GF-D8 (cell line): ENCODE data around the gene RNF169.
A peak's percentile ranks its signal among the peaks of the same experiment; 100 is the strongest.
"Not testable (repeated sequence)": the region's sequence is repeated elsewhere in the genome, so short reads cannot be mapped to it uniquely, and the experiment has no call there.

Experiments used
- DNase-seq: peaks from one replicate; lab custom pipeline; 2025; lab: John Stamatoyannopoulos, UW

Gene RNF169

DNA sequence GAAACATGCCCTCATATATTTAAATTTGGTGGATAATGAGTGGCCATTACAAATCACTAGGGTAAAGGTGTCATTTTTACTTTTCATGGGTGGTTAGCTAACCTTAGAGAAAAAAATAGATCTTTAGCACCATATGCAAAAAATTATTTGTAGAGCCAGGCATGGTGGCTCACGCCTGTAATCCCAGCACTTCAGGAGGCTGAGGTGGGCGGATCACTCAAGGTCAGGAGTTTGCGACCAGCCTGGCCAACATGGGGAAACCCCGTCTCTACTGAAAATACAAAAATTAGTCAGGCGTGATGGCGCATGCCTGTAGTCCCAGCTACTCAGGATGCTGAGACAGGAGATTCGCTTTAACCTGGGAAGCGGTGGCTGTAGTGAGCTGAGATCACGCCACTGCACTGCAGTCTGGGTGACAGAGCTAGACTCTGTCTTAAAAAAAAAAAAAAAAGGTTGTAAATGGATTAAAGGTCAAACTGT is 19.6 kb downstream of the RNF169 start:
- DNase-seq: not testable (repeated sequence)

DNA sequence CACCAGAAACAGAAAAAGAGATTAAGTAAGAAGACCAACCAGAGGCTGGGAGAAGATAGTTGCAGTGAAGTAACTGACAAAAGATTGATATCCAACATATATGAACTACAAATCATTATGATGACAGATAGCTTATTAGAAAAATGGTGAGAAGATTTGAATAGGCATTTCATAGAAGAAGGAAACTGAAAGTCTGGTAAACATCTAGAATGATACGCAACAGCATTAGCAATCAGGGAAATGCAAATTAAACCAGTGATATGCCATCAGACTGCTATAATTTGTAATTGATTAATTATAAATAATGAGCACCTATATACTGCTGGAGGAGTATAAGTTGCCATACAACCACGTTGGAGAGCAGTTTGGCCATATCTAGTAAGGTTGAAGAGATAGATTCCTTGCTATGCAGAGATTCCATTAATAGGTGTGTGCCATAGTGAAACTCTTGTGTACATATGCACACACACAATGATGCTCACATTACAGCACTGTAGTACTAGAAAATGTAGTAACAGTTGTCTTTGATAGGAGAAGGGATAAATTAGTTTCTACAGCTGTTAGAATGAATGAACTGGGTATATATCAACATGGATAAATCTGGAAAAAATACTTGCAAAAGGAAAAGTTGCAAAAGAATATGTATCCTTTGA is 20.5 kb downstream of the RNF169 start:
- DNase-seq: no peak

DNA sequence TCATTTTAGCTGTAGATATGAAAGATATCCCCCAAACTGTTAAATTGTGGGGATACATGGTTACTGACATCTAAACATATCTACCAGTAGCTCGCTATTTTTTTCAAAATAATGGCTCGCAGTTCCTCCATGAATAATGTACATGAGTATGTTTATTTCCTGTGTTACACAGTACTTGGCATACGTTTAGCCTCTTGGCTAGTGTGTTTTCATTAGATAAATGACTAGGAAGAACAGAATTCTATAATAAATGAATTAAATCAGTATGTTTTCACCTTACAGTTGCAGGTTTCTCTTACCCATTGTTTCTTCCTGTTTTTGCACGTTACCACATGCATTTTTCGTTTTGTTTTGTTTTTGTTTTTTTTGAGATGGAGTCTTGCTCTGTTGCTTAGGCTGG is 21.8 kb downstream of the RNF169 start:
- no peak for DNase-seq

DNA sequence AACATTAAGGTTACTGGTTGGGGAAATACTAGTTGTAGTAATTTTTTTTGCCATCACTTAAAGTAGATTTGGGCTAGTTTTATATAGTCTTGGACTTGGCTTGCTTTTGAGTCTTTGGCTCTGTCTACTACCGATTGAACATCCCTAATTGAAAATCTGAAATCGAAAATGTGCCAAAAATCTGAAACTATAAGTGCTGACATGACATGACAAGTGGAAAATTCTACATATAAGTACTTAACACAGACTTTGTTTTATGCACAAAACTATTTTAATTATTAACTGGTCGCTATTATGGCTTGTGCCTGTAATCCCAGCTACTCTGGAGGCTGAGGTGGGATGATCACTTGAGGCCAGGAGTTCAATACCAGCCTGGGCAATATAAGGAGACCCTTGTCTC is 22.5 kb downstream of the RNF169 start:
- DNase-seq: no peak

DNA sequence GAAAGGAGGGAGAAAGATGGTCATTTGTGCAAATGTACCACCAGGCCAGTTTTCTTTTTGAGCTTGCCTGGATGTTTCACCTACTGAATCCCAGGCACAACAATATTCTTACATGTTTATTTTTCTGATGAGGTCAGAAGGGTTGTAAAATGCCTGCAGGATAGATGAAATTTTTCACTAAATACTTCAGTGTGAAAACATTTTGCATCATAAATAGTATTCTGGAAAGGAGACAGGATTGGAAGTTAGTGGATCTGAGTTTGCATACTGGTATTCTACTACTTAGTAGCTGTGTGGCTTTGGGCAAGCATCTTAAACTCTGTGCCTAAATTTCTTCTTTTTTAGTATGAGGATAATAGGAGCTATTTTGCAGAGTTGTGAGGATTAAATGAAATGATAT is 24.8 kb downstream of the RNF169 start:
- DNase-seq: no peak

GRCh38 chr11:74775762-74776161 is 27.1 kb downstream of the RNF169 start:
- no peak for DNase-seq

- DNase-seq: no peak
These were observed 27.9 kb downstream of the RNF169 start for GRCh38 chr11:74776546-74776945.

GRCh38 chr11:74777038-74777437 is 28.4 kb downstream of the RNF169 start:
- DNase-seq: no peak

DNA sequence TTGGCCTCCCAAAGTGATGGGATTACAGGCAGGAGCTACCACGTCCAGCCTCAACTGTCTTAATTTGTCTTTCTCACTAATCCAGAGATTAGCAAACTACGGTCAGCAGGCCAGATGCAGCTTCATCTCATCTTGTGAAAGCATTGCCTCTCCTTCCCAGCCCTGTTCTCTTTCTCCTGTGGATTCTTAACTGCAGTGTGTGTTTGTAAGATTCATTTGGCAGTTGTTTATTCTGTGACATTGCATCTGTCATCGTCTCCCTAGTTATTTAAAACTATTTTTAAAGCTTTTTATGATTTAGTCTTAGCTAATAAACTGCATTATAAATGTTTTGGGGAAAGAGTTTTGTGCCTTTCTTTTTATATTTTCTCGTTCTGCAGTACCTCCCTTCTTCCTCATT is 29.2 kb downstream of the RNF169 start:
- DNase-seq: no peak

- no peak for DNase-seq
These were observed 29.9 kb downstream of the RNF169 start for GRCh38 chr11:74778581-74778980.

DNA sequence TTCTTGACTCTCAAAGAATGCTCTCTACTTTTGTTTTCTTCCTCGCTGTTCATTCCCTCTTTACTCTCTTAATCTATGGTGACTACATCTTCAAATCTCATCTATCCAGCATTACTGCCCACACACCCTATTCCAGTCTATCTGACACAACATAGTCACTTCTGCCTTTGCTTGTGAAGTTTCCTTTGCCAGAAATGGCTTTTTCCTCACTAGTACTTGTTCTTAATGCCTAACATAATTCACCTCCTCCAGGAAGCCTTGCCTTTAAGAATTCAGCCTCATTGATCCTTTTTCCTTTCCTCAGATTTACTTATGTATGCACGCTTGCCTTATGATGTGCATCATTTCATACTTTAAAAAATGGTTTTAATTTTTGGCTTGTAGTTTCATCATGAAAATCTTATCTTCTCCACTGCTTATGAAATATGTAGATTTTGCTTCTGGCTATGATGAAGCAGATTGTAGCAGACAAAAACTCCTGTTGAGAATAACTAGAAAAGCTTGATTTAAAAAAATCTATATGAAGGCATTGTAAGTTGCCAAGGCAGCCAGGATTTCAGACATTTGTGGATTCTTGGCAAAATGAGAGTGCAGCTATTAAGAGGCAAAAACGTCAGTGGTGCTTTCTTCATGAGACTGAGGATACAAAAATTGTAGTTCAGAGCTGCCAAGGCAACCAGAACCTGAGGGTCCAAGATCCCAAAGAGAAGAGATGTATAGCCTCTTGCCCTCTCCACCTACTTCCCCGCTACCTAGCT is 31.8 kb downstream of the RNF169 start:
- no peak for DNase-seq

DNA sequence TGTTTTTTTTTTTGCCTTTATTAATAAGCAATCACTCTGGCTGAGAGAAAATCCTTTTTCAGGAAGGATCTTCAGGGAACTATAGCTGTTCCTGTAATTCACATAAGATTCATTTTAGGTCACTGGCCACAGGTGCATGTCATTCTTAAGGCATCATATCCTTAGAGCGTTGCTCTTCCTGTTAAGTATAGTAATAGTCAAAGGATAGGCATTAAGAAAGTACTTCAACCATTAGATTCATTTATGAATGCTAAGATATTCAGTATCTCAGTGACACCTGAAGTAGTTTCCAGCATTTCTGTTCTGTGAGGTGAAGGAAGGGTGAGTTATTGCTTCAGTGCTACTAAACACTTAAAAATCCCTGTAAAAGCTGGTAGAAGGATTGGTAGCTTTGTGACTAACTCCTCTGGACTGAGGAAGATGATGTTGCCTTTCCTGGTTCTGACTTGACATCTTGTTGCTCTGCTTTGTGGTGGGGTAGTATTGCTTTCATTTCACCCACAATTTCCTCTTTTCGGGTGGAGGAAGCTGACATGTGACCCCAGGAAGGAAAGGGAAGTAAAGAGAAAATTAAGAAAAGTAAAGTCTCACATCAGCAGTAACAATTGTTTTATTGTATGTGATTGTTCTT is 34.7 kb downstream of the RNF169 start:
- peak; percentile 79 for DNase-seq

DNA sequence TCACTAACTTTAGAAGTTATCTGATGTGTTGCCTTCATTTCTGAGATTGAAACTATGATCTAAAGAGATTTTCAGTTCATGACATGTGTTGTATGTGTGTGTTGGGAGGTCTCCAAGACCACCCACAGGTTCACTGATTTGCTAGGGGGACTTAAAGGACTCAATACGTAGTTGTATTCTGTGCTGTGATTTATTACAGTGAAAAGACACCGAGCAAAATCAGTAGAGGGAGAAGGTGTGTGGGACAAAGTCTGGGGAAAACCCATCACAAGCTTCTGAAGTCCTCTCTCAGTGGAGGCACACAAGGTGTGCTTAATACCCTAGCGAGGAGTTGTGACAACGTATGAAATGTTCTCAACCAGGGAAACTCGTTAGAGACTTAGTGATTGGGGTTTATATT is 35.6 kb downstream of the RNF169 start:
- DNase-seq: no peak

DNA sequence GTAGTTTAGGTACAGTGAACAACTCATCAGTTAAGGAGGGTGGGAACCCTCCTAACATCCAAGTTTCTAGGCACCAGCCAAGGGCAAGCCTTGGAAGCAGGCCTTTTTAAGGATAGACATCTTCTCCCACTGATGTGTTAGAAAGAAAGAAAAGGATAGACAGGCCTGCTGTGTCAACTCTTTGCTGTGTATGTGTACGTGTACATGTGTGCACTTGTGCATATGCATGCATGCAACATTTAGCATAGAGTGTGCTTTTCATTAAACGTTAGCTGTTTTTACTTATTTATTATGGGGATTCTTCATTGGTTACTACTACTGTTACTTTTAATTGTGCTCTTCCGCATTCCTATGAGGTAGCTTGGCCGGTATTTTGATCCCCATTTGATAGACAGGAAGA is 36.1 kb downstream of the RNF169 start:
- DNase-seq: no peak

DNA sequence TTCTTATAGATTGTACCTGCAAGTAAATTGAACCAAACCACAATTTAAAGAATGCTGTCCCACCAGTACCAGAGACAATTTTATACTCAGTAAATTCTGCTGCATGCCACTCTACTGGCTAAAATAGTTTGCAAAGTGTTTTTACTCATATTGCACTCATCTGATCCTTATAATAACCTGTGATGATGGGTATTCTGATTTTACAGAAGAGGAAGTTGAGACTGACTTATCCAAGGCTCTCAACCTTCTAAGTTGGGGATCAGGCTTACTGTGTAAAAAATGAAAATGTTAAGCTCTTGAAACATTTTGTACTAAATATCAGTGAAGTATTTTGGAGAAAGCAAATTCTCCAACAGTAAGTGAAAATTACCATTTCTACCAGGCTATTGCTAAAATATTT is 37.9 kb downstream of the RNF169 start:
- DNase-seq: no peak

GRCh38 chr11:74791333-74792100 is 42.9 kb downstream of the RNF169 start:
- DNase-seq: no peak

DNA sequence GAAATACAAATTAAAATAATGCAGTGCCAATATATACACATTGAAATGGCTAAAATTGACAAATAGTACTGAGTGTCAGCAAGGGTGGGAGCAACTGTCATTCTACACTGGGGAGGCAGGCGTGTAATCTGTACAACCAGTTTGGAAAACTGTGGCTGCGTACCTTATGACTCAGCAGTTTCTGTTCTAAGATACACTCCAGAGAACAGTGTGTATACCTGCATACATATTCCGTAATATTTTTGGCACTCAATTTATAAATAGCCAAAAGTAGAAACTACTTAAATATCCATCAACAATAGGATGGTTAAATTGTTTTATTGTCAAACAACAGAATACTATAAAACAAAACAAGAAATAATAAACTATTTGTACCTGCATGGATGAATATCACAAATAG is 57.6 kb downstream of the RNF169 start:
- no peak for DNase-seq

DNA sequence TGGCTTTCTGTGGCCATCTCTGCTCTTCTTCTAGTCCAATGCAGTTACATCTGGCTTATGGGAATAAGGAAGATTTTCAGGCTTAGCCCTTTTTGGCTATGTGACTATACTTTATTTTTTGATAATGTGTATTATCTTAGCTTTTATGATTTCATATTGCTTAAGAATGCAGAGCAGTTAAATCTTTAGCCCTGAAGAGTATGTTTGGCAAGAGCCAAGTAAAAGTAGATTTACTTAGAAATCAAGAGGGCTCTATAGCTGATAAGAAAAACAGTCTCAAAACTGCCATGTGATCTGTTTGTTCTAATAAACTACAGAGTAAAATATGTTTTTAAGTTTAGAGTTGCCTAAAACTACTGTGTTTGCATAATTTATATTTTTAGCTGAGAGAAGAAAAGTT is 61.2 kb downstream of the RNF169 start:
- DNase-seq: no peak

GRCh38 chr11:74815966-74816365 is 67.3 kb downstream of the RNF169 start:
- no peak for DNase-seq

DNA sequence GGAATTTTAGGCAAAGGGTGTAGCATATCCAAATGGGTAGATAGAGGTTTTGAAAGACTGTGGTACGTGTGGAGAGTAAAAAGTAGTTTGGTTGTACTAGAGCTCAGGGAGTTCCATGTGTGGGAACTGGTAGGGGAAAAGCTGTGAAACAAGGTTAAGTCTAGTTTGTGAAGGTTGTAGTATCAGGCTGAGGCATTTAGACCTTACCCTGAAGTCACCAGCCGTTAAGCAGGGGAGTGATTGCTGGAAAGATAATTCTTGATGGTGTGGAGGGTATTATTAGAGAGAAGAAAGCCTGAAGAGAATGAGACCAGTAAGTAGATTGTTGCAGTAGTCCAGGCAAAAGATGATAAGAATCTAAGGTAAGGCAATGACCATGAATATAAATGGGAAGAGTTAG is 68.0 kb downstream of the RNF169 start:
- DNase-seq: no peak

GRCh38 chr11:74818283-74818946 is 69.8 kb downstream of the RNF169 start:
- DNase-seq: no peak

DNA sequence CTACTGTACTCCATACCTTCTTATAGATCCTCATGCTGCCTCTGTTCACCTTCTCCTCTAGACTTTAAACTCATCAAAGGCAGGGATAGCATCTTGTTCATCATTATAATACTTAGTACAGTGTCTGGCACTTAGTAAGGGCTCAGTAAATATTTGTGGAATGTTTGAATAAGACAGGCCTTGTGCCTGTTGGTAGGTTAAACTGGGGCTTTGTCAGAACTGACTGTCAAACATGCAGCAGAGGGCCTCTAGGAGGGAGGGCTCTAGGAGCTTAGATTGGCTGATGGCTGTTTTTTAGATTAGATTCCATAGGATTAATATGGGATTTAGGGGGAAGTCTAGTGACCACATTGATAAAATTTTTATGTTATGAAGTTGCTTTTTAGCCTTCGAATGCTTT is 70.8 kb downstream of the RNF169 start:
- no peak for DNase-seq
